EH (cell line): Measurements from ENCODE around the gene CAPN8.
"Not testable (repeated sequence)": the region's sequence is repeated elsewhere in the genome, so short reads cannot be mapped to it uniquely, and the experiment has no call there.

ENCODE experiments used
- DNase-seq: peaks from one replicate; pipeline ENCODE4 v3.0.0-alpha.2; 2015; ENCODE audit warnings: low read depth

CAPN8 gene

GRCh38 chr1:223525957-223526356 is 139.5 kb downstream of the CAPN8 start:
- no peak for DNase-seq

- no peak for DNase-seq
Observed at GRCh38 chr1:223525546-223525945, 140.0 kb downstream of the CAPN8 start.

DNA sequence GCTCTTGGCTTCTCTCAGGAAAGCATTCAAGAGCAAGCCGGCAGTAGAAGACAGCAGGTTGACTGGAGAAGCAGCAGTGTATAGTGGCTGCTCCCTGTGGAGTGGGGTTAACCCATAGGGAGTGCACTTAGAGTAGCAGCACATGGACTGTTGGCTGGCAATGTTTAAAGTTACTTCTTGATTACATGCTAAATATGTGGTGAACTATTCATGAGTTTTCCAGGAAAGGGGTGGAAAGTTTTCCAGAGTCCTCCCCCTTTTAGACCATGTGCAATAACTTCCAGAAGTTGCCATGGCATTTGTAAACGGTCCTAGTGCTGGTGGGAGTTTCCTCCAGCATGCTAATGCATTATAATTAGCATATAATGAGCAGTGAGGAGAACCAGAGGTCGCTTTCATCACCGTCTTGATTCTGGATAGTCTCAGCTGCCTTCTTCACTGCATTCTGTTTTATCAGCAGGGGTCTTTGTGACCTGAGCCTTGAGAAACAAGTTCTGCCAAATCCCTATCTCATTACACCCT is 140.5 kb downstream of the CAPN8 start:
- no peak for DNase-seq

DNA sequence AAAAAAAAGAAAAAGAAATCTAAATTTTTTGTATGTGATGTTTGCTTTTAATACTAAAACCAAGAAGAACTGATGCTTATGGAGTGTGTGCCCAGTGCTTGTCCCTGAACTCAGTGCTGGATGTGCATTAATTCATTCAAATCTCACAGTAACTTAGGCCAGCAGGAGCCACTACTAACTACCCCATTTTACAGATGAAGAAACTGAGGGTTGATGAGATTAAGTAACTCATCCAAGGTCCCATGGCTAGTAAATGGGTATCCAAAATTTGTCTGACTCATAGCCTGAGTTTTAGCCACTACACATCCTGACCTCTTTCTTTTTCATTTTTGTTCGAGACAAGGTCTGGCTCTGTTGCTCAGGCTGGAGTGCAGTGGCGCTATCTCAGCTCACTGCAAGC is 144.4 kb downstream of the CAPN8 start:
- DNase-seq = no peak

GRCh38 chr1:223520200-223520599 is 145.3 kb downstream of the CAPN8 start:
- no peak for DNase-seq

GRCh38 chr1:223519116-223519515 is 146.4 kb downstream of the CAPN8 start:
- DNase-seq = no peak

- DNase-seq = not testable (repeated sequence)
Observed at GRCh38 chr1:223518553-223518952, 146.9 kb downstream of the CAPN8 start.

DNA sequence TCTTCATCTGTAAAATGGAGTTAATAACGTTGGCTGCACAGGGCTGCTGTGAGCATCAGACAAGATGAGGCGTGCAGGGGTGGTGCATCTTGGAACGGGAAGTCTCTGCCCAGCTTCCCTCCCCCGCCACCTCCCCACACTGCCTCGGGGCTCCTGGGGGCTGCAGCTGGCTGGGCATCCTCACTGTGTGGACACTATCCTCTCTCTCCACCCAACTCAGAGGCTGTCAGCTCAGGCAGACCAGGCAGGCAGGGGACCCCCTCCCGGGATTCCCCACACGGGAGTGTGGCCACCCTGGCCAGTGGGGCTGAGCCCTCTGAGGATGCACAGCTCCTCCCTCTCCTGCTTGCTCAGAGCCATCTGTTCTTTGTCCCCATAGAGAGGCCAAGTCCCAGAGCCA is 149.6 kb downstream of the CAPN8 start:
- no peak for DNase-seq

GRCh38 chr1:223515421-223515820 is 150.1 kb downstream of the CAPN8 start:
- DNase-seq = no peak

GRCh38 chr1:223514644-223515043 is 150.9 kb downstream of the CAPN8 start:
- no peak for DNase-seq

DNA sequence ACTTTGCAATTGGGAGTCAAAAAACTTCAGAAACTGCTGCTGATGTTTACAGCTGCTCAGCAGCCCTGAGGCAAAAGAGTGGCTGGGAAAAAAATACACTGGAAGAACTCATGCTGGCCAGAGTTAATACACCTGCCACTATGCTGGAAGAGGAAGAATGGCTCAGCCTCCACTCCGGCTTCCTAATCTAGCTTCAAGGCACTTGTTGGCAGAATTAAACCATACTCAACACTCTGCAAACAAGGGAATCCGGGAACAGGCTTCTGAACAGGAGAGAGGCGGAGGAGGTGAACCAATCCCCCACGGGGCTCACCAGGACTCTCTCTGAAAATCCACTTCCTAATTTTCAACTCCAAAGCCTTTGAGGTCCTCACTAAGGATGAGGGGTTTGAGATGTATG is 152.2 kb downstream of the CAPN8 start:
- DNase-seq = no peak

DNA sequence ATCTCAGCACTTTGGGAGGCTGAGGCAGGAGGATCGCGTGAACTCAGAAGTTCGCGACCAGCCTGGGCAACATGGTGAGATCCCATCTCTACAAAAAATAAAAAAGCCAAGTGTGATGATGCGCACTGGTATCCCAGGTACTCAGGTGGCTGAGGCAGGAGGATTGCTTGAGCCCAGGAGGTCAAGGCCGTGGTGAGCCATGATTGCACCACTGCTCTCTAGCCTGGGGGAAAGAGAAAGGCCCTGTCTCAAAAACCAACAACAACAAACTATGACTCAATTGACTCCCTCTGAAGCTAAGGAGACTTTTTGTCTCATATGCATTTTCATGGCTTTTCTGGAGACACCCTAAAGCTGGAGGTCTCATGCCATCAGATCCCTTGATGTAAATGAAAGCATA is 153.4 kb downstream of the CAPN8 start:
- no peak for DNase-seq

DNA sequence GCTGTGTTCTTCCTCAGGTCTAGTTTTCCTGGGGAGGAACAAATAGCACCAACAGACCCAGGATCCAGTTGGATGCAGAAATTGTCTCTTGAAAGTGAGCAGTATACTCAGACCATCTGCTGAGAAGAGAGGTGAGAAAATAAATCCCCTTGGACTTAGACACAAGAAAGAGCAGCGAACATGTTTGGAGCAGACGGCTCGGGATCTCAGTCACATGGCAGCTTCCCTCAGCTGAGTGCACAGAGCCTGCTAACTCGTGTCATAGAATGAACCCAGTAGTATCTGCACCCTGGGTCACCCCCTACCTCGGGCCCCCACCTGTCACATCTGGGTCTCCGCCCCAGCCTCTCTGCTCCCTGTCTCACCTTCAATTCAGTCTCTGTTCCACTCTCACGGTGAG is 156.7 kb downstream of the CAPN8 start:
- no peak for DNase-seq

DNA sequence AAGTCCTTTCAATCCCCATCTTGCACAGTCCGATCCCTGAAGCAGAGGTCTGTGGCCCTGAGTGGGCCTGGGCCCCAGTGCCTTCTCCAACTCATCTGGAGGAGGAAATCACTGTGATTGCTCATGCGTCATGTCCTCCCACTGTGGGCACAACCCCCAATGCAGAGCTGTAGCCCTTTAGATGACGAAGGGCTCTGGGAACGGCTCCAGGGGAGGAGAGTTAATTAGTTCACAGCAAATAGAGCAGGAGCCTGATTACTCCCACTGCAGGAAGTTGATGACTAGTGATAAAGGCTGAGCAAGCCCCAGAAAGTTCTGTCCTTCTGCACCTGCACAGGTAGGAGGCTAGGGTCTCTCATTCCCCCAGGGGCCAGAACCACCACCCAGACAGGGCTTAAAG is 160.8 kb downstream of the CAPN8 start:
- peak; percentile 93 for DNase-seq

GRCh38 chr1:223503348-223503747 is 162.2 kb downstream of the CAPN8 start:
- no peak for DNase-seq

DNA sequence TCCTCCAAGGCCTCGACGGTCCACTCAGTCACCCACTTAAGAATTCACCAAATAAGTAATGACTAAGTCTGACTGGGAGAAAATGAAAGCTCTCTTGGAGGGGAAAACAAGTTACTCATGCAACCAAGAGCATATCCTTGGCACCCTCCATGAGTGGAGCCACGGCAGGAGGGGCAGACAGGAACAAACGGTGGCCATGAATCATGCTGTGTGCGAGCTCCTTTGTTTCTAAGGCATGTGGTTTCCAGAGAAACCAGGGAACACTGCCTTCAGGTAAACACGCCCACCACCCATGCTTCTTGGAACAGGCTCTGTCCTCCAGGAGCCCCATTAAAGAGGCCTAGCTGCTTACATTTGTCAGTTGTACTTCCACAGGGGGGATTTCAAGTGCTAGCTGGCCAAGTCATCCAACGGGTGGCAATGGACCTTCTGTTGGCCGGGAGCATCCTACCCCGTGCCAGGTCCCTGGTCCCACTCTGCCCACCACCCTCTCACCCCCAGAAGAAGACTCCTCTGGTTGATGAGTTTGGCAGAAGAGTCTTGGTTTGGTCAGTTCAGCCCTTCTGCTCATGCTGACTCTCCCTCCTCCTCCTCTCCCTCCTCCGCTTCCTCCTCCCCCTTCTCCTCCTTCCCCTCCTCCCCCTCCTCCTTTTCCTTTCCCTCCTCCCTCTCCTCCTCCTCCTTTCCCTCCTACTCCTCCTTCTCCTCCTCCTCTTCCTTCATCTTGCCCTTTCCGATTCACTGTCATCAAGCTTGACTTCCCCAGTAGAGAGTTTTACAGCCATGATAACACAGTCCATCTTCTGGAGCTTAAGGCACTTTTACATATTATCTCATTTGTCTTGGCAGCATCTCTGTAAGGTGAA is 164.7 kb downstream of the CAPN8 start:
- peak; percentile 89 for DNase-seq

DNA sequence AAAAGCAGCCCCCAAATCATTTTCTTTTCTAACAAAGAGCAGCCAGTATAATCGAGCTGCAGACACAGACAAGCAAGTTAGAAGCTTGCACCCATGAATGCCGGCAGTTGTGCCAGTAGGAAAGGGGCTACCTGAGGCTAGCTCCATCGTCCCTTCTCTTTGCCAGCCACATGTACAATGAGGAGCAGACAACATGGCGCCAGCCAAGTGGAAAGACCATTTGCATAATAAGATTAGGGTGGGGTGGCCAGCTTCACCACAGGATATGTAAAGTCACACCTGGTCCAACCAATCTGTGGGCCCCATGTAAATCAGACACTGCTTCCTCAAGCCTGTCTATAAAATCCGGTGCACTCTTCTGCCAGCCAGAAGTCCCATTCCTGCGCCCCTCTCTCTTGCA is 168.6 kb downstream of the CAPN8 start:
- no peak for DNase-seq

DNA sequence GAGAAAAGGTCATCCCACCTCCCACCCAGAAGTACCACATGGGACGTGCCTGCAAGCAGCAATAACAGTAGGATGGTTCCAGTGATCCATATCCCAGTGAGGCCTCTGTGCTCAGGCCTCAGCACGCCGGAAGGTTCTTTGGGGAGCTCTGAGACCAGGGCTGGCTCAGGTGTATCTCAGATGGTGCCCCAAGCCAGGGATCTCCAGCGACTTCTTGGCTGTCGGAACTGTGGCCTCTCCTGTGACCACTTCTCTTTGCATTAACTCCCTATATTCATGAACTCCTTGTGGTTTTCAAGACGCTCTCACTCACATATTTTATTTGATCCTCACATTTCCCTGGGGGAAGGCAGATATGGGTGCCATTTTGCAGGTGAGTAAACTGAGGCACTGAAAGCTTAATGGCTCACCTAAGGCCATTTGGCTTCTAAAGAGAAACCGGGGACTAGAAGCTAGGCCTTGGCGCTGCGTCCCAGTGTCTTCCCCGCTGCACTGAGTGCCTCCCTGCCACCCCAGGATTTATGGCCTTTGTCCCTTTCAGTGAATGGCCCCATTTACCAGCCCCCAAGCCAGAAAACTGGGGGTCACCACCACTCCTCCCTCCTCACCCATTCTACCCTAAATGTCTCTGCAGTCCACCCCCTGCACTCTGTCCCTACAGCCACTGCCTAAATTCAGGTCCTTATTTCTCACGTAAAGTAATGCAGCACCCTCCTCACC is 170.4 kb downstream of the CAPN8 start:
- no peak for DNase-seq

DNA sequence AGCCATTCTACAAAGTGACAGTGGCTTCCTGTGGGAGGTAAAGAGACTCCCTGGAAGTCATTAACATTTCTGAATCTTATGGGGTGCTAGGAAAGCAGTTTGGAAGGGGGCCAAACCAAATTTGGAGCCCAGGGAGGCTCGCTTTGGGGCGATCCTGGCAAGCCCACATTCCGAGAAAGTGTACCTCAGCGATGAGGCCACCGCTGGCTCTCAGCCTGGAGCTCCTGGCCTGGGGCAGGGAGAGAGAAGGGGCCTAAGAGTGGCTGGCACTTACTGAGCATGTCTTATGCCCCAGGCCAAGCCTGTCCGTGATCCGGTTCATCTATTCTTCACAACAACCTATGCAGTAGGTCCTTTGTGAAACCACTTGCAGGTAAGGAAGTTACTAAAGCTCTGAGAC is 173.5 kb downstream of the CAPN8 start:
- DNase-seq = peak; percentile 24
